H9 (cell line): ENCODE data around the gene OR5M10. TPM values are rescaled to one million over a fixed set of nuclear protein-coding genes. Genes with fewer than 3 reads are reported as not detected.

ENCODE experiments used
- DNase-seq: peaks from one replicate; pipeline ENCODE4 v3.0.0-alpha.2; 2017
- H2AFZ ChIP-seq: one replicate; pipeline ENCODE4 v1.6.1; 2013; ENCODE audit warnings: mild to moderate bottlenecking, low read length, control low read depth, moderate library complexity
- H2AK5ac ChIP-seq: 2 replicates; pipeline ENCODE4 v1.6.1; 2013; ENCODE audit warnings: low read length, control low read depth, mixed read lengths; ENCODE audit not compliant: insufficient read length
- H2BK120ac ChIP-seq: one replicate; pipeline ENCODE4 v1.6.1; 2013; ENCODE audit warnings: low read depth, mild to moderate bottlenecking, low read length, control low read depth, inconsistent platforms; ENCODE audit not compliant: poor library complexity, severe bottlenecking
- H2BK12ac ChIP-seq: 2 replicates; pipeline ENCODE4 v1.6.1; 2013; ENCODE audit warnings: low read length, control low read depth, mixed read lengths, low read depth; ENCODE audit not compliant: insufficient read length
- H2BK15ac ChIP-seq: 2 replicates; pipeline ENCODE4 v1.6.1; 2013; ENCODE audit warnings: low read depth, low read length, control low read depth
- H2BK20ac ChIP-seq: one replicate; pipeline ENCODE4 v1.6.1; 2013; ENCODE audit warnings: low read depth, mild to moderate bottlenecking, low read length, control low read depth, inconsistent platforms; ENCODE audit not compliant: poor library complexity, severe bottlenecking
- H2BK5ac ChIP-seq: 2 replicates; pipeline ENCODE4 v1.6.1; 2013; ENCODE audit warnings: low read length, control low read depth, mixed read lengths; ENCODE audit not compliant: insufficient read length
- H3K14ac ChIP-seq: 2 replicates; pipeline ENCODE4 v1.6.1; 2013; ENCODE audit warnings: low read length, control low read depth; ENCODE audit not compliant: insufficient read depth
- H3K18ac ChIP-seq: 2 replicates; pipeline ENCODE4 v1.6.1; 2013; ENCODE audit warnings: low read depth, mild to moderate bottlenecking, mixed read lengths, low read length, control low read depth; ENCODE audit not compliant: insufficient read length
- H3K23ac ChIP-seq: 2 replicates; pipeline ENCODE4 v1.6.1; 2013; ENCODE audit warnings: low read length, control low read depth, mixed read lengths, low read depth; ENCODE audit not compliant: insufficient read length
- H3K23me2 ChIP-seq: 2 replicates; pipeline ENCODE4 v1.6.1; 2013; ENCODE audit warnings: low read depth, mild to moderate bottlenecking, mixed read lengths, low read length, control low read depth; ENCODE audit not compliant: insufficient read length, poor library complexity, severe bottlenecking
- H3K27ac ChIP-seq: 2 replicates; pipeline ENCODE4 v1.5.1; 2013; ENCODE audit warnings: low read length, control low read depth, mixed read lengths, low read depth; ENCODE audit not compliant: insufficient read length
- H3K27me3 ChIP-seq: 2 replicates; pipeline ENCODE4 v1.6.1; 2013; ENCODE audit warnings: low read length, control low read depth, inconsistent platforms; ENCODE audit not compliant: insufficient read depth
- H3K4ac ChIP-seq: 2 replicates; pipeline ENCODE4 v1.6.1; 2013; ENCODE audit warnings: low read depth, mild to moderate bottlenecking, control low read depth, inconsistent platforms, low read length, moderate library complexity
- H3K4me1 ChIP-seq: 2 replicates; pipeline ENCODE4 v1.6.1; 2013; ENCODE audit warnings: low read length, control low read depth, inconsistent platforms; ENCODE audit not compliant: insufficient read depth
- H3K4me2 ChIP-seq: 2 replicates; pipeline ENCODE4 v1.6.1; 2013; ENCODE audit warnings: low read length, control low read depth, mixed read lengths; ENCODE audit not compliant: insufficient read length, insufficient read depth
- H3K56ac ChIP-seq: 2 replicates; pipeline ENCODE4 v1.6.1; 2013; ENCODE audit warnings: low read depth, mild to moderate bottlenecking, mixed read lengths, low read length, control low read depth; ENCODE audit not compliant: insufficient read length
- H3K79me1 ChIP-seq: 2 replicates; pipeline ENCODE4 v1.6.1; 2013; ENCODE audit warnings: low read depth, mild to moderate bottlenecking, moderate library complexity, low read length, control low read depth, inconsistent platforms; ENCODE audit not compliant: insufficient read depth, poor library complexity, severe bottlenecking
- H3K79me2 ChIP-seq: 2 replicates; pipeline ENCODE4 v1.6.1; 2013; ENCODE audit warnings: low read length, control low read depth, inconsistent platforms; ENCODE audit not compliant: insufficient read depth
- H3K9ac ChIP-seq: 2 replicates; pipeline ENCODE4 v1.6.1; 2013; ENCODE audit warnings: low read length, control low read depth, mixed read lengths; ENCODE audit not compliant: insufficient read length; ENCODE audit errors: extremely low read depth
- H3K9me3 ChIP-seq: one replicate; pipeline ENCODE4 v1.6.1; 2013; ENCODE audit warnings: low read depth, low read length, inconsistent platforms; ENCODE audit not compliant: control insufficient read depth
- H3T11ph ChIP-seq: one replicate; pipeline ENCODE4 v1.6.1; 2013; ENCODE audit warnings: mild to moderate bottlenecking, low read length, control low read depth, inconsistent platforms
- H4K20me1 ChIP-seq: one replicate; pipeline ENCODE4 v1.6.1; 2013; ENCODE audit not compliant: control insufficient read depth, insufficient read length, insufficient read depth
- H4K5ac ChIP-seq: 2 replicates; pipeline ENCODE4 v1.6.1; 2013; ENCODE audit warnings: low read depth, mild to moderate bottlenecking, mixed read lengths, low read length, control low read depth; ENCODE audit not compliant: insufficient read length
- H4K8ac ChIP-seq: replicated peaks from 2 replicates; pipeline ENCODE4 v1.6.1; 2013; ENCODE audit warnings: low read length, control low read depth, mixed read lengths, low read depth; ENCODE audit not compliant: insufficient read length
- H4K91ac ChIP-seq: 2 replicates; pipeline ENCODE4 v1.6.1; 2013; ENCODE audit warnings: low read depth, mild to moderate bottlenecking, moderate library complexity, mixed read lengths, low read length, control low read depth; ENCODE audit not compliant: insufficient read length
- H3K27ac Mint-ChIP-seq, 3 experiments: 2 replicates in 2 of 3; 3 replicates in 1 of 3; pipeline ENCODE4 v1.8.0; 2020 to 2021; ENCODE audit warnings: mixed read lengths in 3 of 3, mild to moderate bottlenecking in 1 of 3, moderate library complexity in 1 of 3
- H3K27me3 Mint-ChIP-seq: 2 replicates; pipeline ENCODE4 v1.8.0; 2021; ENCODE audit warnings: low read depth, mild to moderate bottlenecking, moderate library complexity, mixed read lengths
- H3K36me3 Mint-ChIP-seq, 3 experiments: 2 replicates in 2 of 3; 3 replicates in 1 of 3; pipeline ENCODE4 v1.8.0; 2020 to 2021; ENCODE audit warnings: low read depth in 3 of 3, mixed read lengths in 3 of 3; ENCODE audit not compliant: insufficient read depth in 1 of 3
- H3K4me1 Mint-ChIP-seq, 2 experiments: 2 replicates each; pipeline ENCODE4 v1.8.0; 2020; ENCODE audit warnings: mixed read lengths in 2 of 2
- H3K4me3 Mint-ChIP-seq, 2 experiments: 2 replicates in 1 of 2; 3 replicates in 1 of 2; pipeline ENCODE4 v1.8.0; 2020 to 2021; ENCODE audit warnings: mild to moderate bottlenecking in 2 of 2, mixed read lengths in 2 of 2, moderate library complexity in 1 of 2
- H3K9me3 Mint-ChIP-seq, 2 experiments: 2 replicates in 1 of 2; 3 replicates in 1 of 2; pipeline ENCODE4 v1.8.0; 2020; ENCODE audit warnings: mild to moderate bottlenecking in 2 of 2, mixed read lengths in 2 of 2, moderate library complexity in 1 of 2
- WGBS: extraction: QIAGEN DNeasy Blood & Tissue Kit; methylation state at CpG from one replicate; pipeline ENCODE4 v1.1.7; 2013; ENCODE audit warnings: missing lambda C conversion rate, low lambda C conversion rate, mixed read lengths; ENCODE audit not compliant: insufficient read length; ENCODE audit errors: extremely low coverage; 5-methylcytosine and 5-hydroxymethylcytosine counted together
- total RNA-seq: library from RNA; stranded (reverse); gene quantifications from 2 replicates; pipeline ENCODE4 v1.2.1, GENCODE V29; 2021
- TF ChIP-seq, protein P1 (sequence below): fragments of 200-600 bp; sonication (generic); conservative IDR thresholded peaks from 3 replicates; pipeline ENCODE4 v1.8.0; 2021; ENCODE audit warnings: antibody characterized with exemption, mild to moderate bottlenecking

OR5M10 gene
- total RNA-seq, 1 experiment from 2014 or later, result not detected

DNA sequence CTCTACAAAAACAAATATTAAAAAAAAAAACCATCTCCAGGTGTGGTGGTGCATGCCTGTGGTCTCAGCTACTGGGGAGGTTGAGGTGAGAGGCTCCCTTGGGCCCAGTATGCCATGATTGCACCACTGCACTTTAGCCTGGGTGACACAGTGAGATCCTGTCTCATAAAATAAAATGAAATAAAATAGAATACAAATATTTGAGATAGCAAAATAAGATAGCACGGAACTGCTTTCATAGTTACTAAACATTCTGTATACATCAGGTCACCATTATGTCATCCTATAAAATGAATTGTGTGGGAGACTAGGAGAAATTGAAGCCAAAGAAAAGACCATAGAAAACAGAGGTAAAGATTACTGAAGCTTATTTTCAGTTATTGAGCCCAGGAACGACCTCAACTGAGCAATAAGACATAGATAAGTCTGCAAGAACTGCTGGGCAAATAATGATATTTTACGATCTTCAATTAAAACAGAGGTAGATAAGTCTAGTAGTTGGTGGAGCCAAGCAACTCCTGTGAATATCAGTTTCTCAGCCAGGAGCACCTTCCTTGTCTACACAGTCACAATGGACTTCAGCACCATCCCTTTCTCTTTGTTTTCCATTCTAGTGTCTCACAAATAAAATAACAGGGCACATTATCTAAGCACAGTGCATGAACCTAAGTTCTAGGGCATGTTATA, 44.3 kb downstream of the OR5M10 start:
- Histone ChIP-seq H3K27me3 (no peaks in the 10 kb centered on the region), H2BK20ac (no peak overlapping the region), H3T11ph (no peak overlapping the region), H3K14ac (no peak overlapping the region), H4K8ac (no peak overlapping the region), H2BK5ac (no peak overlapping the region), H4K91ac (no peak overlapping the region), H3K4ac (no peak overlapping the region), H3K56ac (no peak overlapping the region), H3K79me1 (no peaks in the 10 kb centered on the region), H3K9me3 (no peaks in the 10 kb centered on the region), H2AK5ac (no peak overlapping the region), H2BK120ac (no peak overlapping the region), H3K27ac (no peak overlapping the region), H3K23ac (no peak overlapping the region), H3K4me1 (no peaks in the 10 kb centered on the region), H4K5ac (no peak overlapping the region), H3K79me2 (no peaks in the 10 kb centered on the region), H4K20me1 (no peaks in the 10 kb centered on the region), H3K18ac (no peak overlapping the region), H2BK15ac (no peak overlapping the region), H3K23me2 (no peaks in the 10 kb centered on the region), H3K4me2 (no peak overlapping the region), H2BK12ac (no peak overlapping the region), H2AFZ (no peak overlapping the region), H3K9ac (no peak overlapping the region)
- Mint-ChIP-seq H3K4me1 (no peaks in the 10 kb centered on the region), H3K4me3 (no peak overlapping the region), H3K27ac (no peak overlapping the region), H3K36me3 (0 out of 7 replicates have a peak, but pooled peaks cover 0 to 4% (median 0%) of the 10 kb centered on the region in 3 experiments), H3K27me3 (no peaks in the 10 kb centered on the region), H3K9me3 (peaks cover 4 to 9% of the 10 kb centered on the region in 2 experiments; a peak in 4 of 5 replicates)
- no peak for DNase-seq
- no CpG with 5 or more reads among the region's 3 CpGs for WGBS
- TF ChIP-seq, protein P1, sequence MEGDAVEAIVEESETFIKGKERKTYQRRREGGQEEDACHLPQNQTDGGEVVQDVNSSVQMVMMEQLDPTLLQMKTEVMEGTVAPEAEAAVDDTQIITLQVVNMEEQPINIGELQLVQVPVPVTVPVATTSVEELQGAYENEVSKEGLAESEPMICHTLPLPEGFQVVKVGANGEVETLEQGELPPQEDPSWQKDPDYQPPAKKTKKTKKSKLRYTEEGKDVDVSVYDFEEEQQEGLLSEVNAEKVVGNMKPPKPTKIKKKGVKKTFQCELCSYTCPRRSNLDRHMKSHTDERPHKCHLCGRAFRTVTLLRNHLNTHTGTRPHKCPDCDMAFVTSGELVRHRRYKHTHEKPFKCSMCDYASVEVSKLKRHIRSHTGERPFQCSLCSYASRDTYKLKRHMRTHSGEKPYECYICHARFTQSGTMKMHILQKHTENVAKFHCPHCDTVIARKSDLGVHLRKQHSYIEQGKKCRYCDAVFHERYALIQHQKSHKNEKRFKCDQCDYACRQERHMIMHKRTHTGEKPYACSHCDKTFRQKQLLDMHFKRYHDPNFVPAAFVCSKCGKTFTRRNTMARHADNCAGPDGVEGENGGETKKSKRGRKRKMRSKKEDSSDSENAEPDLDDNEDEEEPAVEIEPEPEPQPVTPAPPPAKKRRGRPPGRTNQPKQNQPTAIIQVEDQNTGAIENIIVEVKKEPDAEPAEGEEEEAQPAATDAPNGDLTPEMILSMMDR, result no peak
